ENCODE measurements around the gene TSPAN15.

Gene TSPAN15

GRCh38 chr10:69489506-69490090 is 38.3 kb downstream of the TSPAN15 start:
- FAIRE-seq, result no peak

DNA sequence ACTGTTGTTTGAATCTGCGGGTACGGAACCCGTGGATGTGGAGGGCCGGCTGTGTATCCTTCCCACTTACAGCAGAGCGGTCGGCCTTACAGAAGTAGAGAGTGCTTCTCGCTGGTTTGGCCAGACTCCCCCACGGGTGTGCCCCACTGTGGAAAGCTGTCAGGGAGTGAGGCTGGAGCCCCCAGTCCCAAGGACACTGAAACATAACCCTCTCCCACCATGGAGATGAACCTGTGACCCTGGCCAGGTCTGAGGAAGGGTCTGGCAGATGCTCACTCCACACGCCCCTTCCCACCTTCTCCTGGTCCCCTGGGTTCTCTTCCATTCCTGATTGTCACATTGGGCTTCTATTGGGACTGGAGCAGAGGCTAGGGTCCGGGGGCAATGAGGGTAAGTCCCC is 39.6 kb downstream of the TSPAN15 start:
- no peak for FAIRE-seq

- FAIRE-seq, result no peak
Observed at GRCh38 chr10:69491611-69492010, 40.3 kb downstream of the TSPAN15 start.

DNA sequence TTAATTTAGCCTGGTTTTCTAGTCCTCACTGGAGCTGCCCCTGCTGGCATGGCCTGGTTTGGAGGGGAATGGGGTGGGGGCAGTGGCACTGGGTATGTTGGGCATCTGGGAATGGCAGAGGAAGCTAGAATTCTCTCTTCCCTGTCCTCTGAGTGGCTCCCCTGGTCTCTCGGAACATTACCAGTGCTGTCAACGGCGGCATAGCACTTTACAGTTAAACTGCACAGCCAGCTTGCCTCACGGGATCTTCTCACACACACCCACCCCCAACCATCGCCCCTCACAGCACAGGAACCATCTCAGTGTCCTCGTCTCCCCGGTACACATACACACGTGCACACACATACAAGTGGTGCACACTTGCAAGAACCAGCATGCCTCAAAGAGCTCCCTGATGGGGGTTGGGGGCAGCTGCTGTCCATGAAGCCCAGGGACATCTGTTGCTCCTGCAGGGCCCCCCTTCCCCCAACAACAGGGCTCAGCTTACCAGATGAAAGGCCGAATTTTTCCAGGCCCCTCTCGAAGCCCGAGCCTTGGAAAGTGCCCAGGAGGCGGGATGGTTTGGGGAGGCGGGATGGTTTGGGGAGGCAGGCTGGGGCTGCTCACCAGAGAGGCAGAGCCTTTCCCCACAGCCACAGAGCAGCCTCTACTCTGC is 41.0 kb downstream of the TSPAN15 start:
- FAIRE-seq, result no peak

- FAIRE-seq, result no peak
Observed at GRCh38 chr10:69492746-69493462, 41.6 kb downstream of the TSPAN15 start.

- FAIRE-seq, result no peak
Observed at GRCh38 chr10:69494626-69495558, 43.6 kb downstream of the TSPAN15 start.

DNA sequence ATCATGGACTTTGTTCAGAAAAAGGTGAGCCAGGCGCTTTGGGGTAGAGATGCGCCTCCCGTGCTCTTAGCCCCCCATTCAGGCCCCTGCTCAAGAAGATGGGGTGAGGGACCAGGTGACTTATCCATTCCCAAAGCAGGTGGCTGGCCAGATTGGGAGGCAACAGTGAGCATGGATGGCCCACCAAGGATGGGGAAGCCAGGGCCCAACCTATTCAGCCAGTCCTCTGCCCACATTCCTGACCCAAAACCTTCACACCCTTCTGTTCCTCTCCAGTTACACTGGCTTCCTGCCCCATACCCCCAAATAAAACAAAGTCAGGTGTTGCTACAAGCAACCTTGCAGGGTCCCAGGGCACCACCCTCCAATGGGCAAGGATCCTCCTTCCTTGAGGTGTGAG is 44.4 kb downstream of the TSPAN15 start:
- FAIRE-seq, result no peak

DNA sequence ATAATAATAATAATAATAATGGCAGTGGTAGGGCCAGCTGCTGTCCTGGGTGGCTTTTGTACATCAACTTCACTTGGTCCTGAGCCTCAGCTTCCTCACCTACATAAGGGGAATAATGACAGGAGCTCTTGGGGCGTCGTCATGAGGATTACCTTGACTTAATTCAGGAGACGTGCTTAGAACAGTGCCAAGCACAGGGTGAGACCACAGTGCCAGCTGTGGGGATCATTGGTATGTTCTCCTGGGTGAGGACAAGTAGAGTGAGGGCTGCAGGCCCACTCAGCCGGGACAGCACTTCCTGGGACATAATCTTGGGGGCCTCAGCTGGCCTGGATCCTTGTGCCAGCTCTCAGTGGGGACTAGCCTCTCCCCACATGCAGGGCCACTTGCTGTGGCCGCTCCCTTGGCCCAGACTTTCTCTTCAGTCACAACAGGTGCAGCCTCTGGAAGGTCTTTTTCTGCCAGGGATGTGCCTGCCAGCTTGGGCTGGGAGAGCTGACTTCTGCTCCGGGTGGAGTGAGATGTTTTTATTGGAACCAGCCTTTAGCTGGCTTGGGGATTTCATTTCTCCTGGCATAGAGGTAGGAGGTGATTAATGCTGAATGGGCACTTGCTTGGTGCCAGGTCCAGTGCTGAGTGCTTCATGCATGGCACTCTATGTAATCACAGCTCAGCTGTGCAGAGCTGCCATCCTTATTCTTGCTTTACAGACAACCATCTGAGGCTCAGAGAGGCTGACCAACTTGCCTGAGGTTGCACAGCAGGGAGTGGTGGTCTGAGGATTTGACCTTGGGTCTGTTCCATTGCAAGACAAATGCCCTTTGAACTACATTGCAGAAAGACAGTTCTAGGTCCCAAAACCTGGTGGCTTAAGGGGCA is 45.3 kb downstream of the TSPAN15 start:
- FAIRE-seq, result no peak

- no peak for FAIRE-seq
Observed at GRCh38 chr10:69497231-69497561, 45.9 kb downstream of the TSPAN15 start.

DNA sequence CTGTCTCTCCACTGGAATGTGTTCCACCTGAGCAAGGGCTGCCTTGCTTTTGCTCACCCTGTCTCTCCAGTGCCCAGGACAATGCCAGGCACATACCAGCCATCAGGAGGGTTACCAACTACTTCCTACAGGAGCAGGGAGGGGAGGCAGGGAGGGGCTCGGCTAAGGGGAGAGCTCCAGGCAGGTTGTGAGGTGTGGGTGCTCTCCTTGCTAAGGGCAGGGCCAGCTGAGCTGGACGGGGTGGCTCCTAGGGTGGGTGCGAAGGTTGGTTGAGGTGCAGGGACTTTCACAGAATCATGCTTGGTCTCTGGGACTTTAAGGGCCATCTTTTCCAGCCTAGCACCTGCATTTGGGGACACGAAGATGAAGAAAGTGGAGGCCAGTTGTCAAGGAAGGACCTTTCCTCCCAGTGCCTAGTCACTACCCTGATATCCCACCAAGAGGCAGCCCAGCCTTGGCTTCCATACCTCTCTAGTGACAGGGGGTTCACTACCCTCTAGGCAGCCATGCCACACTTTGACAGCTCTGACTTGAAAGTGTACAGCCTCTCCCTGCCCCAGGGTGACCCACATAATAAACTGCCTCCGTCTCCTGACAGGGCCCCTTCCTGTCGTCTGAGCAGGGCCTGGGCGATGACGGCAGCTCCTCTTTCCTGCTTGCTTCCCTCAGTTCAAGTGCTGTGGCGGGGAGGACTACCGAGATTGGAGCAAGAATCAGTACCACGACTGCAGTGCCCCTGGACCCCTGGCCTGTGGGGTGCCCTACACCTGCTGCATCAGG is 46.5 kb downstream of the TSPAN15 start:
- FAIRE-seq, result no peak

DNA sequence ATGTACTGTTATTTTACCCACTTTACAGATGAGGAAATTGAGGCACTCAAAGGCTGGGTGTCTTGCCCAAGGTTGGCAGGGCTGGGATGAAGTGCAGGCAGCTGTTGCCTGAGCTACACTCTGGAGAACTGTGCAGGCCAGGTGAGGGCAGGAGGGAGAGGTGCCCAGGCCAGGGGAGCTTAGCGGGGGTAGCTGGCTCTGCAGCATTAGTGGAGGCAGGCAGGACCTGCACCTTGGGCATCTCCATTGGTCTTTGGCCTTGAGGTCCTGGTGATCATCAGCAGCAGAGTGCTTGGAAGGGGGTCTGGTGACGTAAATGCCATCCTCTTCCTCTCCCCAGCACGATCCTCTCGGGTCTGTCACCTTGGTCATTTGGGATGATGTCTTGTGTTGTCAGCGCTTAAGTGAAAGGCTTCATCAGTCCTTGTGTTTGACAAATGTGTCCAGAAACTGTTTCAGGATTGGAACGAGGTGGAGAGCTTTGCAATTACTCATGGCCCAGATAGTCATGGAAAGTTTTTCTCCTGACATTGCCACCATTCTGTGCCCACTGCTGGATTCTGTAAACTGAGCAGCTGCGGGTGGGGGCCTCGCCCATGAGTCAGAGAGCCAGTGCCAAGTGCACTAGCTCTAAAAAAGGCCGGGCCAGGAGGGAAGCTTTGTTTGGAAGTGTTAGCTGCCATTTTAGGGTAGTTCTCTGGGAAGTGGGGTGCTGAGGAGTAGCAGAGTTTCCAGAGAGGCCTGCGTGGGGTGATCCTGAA is 47.6 kb downstream of the TSPAN15 start:
- no peak for FAIRE-seq

- FAIRE-seq, result no peak
Observed at GRCh38 chr10:69499726-69500689, 48.7 kb downstream of the TSPAN15 start.

DNA sequence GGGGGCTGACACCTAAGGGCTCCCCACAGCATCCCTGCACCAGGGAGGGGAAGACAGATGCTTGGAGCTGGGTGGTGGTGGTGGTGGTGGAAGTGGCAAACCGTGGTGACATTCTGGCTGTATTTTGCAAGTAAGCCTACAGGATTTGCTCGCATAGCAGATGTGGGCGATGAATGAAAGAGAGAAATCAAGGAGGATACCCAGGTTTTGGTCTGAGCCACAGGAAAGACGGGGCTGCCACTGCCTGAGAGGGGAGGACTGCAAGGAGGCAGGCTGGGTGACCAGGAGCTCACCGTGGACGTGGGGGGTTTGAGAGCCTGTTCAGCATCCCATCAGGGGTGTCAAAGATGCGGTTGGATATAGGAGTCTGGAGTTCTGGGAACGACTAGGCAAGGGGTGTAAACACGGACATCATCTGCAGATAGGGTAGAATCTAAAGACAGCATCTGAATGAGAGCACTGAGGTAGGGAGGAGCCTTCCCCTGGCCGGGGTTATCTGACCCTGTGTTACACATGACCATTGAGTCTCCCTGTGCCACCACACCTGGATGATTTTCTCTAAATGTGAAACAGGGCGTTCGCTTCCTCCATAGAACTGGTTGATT is 49.7 kb downstream of the TSPAN15 start:
- no peak for FAIRE-seq

DNA sequence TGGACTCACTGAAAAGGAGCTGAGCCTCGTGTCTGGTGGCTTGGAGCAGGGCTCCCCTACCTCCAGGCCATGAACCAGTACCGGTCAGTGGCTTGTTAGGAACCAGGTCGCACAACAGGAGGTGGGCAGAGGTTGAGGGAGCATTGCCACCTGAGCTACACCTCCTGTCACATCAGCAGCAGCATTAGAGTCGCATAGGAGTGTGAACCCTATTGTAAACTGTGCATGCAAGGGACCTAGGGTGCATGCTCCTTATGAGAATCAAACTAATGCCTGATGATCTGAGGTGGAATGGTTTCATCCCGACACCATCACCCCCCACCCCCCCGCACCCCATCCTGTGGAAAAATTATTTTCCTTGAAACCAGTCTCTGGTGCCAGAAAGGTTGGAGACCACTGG is 50.4 kb downstream of the TSPAN15 start:
- FAIRE-seq, result no peak

DNA sequence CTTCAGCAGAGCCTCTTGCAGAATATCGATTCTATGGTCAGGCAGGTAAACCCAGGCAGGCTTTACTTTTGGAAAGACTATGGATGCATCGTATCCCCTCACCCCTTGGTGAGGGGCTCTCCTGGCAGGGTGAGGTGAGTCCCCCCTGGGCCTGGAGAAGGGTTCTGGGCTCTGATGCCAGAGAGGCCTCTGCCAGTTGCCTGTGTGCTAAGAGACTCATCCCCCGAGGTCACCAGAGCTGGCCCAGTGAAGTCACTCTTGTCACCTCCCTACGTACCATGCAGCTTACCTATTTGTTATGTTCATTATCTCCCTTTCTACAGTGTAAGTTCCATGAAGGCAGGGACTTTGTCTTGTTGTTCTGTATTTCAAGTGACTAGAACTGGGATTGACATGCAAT is 51.3 kb downstream of the TSPAN15 start:
- FAIRE-seq, result no peak

DNA sequence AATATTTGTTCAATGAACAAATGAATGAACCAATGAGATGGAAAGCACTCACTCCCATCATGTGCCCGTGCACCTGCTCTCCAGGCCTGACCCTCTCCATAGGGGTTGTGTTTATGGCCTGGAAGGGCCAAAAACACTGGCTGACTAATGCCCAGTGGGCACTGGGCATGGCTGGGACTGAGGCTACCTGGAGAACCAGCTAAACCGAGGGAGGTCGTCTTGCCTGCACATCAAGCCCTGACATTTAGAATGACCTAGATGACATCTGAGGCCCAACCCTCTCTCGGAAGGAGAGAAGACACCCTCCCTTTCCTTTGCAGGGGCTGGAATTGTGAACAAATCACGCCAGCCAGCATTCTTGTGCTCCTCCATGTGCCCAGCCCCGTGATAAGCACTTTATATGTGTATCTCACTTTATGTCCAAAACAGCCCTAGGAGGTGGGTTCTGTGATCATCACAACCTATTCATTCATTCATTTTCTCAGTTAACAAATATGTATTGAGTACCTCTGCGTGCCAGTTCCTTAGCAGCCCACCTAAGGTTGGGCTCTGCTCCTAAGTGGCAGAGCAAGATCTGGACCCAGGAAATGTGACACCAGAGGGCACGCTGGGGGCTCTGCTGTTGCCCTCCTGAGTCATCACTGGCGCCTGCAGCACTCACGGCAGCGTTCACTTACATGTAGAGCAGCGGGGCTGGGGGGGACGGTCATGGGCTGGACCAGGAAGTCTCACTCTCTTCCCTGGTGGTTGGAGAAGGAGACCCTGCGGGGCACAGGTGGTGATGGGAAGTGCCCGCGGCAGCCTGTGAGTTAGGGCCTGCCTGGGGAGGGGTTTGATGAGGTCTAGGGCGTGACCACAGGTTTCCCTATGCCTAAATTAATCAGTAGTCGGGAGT is 52.0 kb downstream of the TSPAN15 start:
- FAIRE-seq, result no peak

GRCh38 chr10:69503896-69504265 is 52.6 kb downstream of the TSPAN15 start:
- no peak for FAIRE-seq

All from G401.6 (cell line).